Measurements from ENCODE around the gene TRAP1. TPM values are rescaled to one million over a fixed set of nuclear protein-coding genes. Genes with fewer than 3 reads are reported as not detected.
A peak's percentile ranks its signal among the peaks of the same experiment; 100 is the strongest.

Gene TRAP1
- total and polyA plus RNA-seq, 2 experiments from 2014 or later, result 62.3 to 80.5 TPM

- 98% methylated on average over 12 of the region's 12 CpGs for WGBS (ENCODE audit: low lambda C conversion rate, missing lambda C conversion rate)
- Histone ChIP-seq H3K9me2 (replicated peaks; ENCODE audit: insufficient read depth) (no peaks in the 10 kb centered on the region), H3K79me2 (peaks cover 40% of the 10 kb centered on the region), H3K27ac (no peak overlapping the region), H2AFZ (no peak overlapping the region), H3K36me3 (replicated peaks; ENCODE audit: insufficient read depth, low read depth) (no peaks in the 10 kb centered on the region), H3K4me1 (ENCODE audit: insufficient read depth) (peaks cover 19% of the 10 kb centered on the region), H4K20me1 (ENCODE audit: insufficient read depth, poor library complexity, severe bottlenecking) (no peaks in the 10 kb centered on the region), H3K4me2 (no peak overlapping the region), H3K4me3 (no peak overlapping the region), H3K27me3 (no peaks in the 10 kb centered on the region), H3K9me3 (ENCODE audit: low read depth) (no peaks in the 10 kb centered on the region)
- DNase-seq (ENCODE audit: low spot score), result no peak
- no peak for TF ChIP-seq EZH2phosphoT487 (IDR thresholded peaks at IDR 0.05; ENCODE audit: low read depth, severe bottlenecking, unreplicated experiment)
- TF ChIP-seq CTCF (IDR thresholded peaks at IDR 0.05; ENCODE audit: poor library complexity), result no peak
- TF ChIP-seq EZH2 (IDR thresholded peaks at IDR 0.05; ENCODE audit: borderline replicate concordance), result no peak
Observed at GRCh38 chr16:3691761-3692160, 25.6 kb downstream of the TRAP1 start.

GRCh38 chr16:3690980-3691720 is 26.2 kb downstream of the TRAP1 start:
- H3K36me3 ChIP-seq (replicated peaks; ENCODE audit: insufficient read depth, low read depth), result no peaks in the 10 kb centered on the region
- WGBS (ENCODE audit: low lambda C conversion rate, missing lambda C conversion rate), result 89% methylated on average over 19 of the region's 19 CpGs

GRCh38 chr16:3690470-3690928 is 26.8 kb downstream of the TRAP1 start:
- peak overlapping the region; percentile 44 for H2AFZ ChIP-seq
- H3K79me2 ChIP-seq, result peaks cover 40% of the 10 kb centered on the region
- TF ChIP-seq EZH2phosphoT487 (IDR thresholded peaks at IDR 0.05; ENCODE audit: low read depth, severe bottlenecking, unreplicated experiment) (no peak), CTCF (IDR thresholded peaks at IDR 0.05; ENCODE audit: poor library complexity) (peak; percentile 95), EZH2 (IDR thresholded peaks at IDR 0.05; ENCODE audit: borderline replicate concordance) (no peak)
- H3K36me3 ChIP-seq (replicated peaks; ENCODE audit: insufficient read depth, low read depth), result no peaks in the 10 kb centered on the region
- H3K4me2 ChIP-seq, result peak overlapping the region; percentile 61
- H4K20me1 ChIP-seq (ENCODE audit: insufficient read depth, poor library complexity, severe bottlenecking), result no peaks in the 10 kb centered on the region
- H3K27ac ChIP-seq, result peak overlapping the region; percentile 69
- H3K9me3 ChIP-seq (ENCODE audit: low read depth), result no peaks in the 10 kb centered on the region
- DNase-seq (ENCODE audit: low spot score), result peak; percentile 93
- no peaks in the 10 kb centered on the region for H3K9me2 ChIP-seq (replicated peaks; ENCODE audit: insufficient read depth)
- no peak overlapping the region for H3K4me3 ChIP-seq
- H3K27me3 ChIP-seq, result no peaks in the 10 kb centered on the region
- peaks cover 10% of the 10 kb centered on the region for H3K4me1 ChIP-seq (ENCODE audit: insufficient read depth)
- 44% methylated on average over 18 of the region's 18 CpGs for WGBS (ENCODE audit: low lambda C conversion rate, missing lambda C conversion rate)

More at GRCh38 chr16:3690980-3691720, 26.2 kb downstream of the TRAP1 start:
- H3K27me3 ChIP-seq, result no peaks in the 10 kb centered on the region
- H2AFZ ChIP-seq, result peak overlapping the region; percentile 44
- TF ChIP-seq EZH2phosphoT487 (IDR thresholded peaks at IDR 0.05; ENCODE audit: low read depth, severe bottlenecking, unreplicated experiment), result no peak
- TF ChIP-seq CTCF (IDR thresholded peaks at IDR 0.05; ENCODE audit: poor library complexity), result no peak
- no peaks in the 10 kb centered on the region for H3K9me3 ChIP-seq (ENCODE audit: low read depth)
- no peak for DNase-seq (ENCODE audit: low spot score)
- no peaks in the 10 kb centered on the region for H4K20me1 ChIP-seq (ENCODE audit: insufficient read depth, poor library complexity, severe bottlenecking)
- peak overlapping the region; percentile 61 for H3K4me2 ChIP-seq
- H3K4me3 ChIP-seq, result no peak overlapping the region
- no peaks in the 10 kb centered on the region for H3K9me2 ChIP-seq (replicated peaks; ENCODE audit: insufficient read depth)
- H3K27ac ChIP-seq, result peak overlapping the region; percentile 69
- H3K79me2 ChIP-seq, result peaks cover 40% of the 10 kb centered on the region
- H3K4me1 ChIP-seq (ENCODE audit: insufficient read depth), result peaks cover 13% of the 10 kb centered on the region

Measured in hepatocyte (in vitro differentiated cells).